GM18861 (cell line): Measurements from ENCODE around the gene RIMBP3C.
"Not testable (repeated sequence)": the region's sequence is repeated elsewhere in the genome, so short reads cannot be mapped to it uniquely, and the experiment has no call there.

Experiments
- ATAC-seq: cut with Tn5 transposase; IDR thresholded peaks from one replicate; pipeline ENCODE4 v1.9.1; 2021; ENCODE audit not compliant: unreplicated experiment

Gene RIMBP3C

GRCh38 chr22:21532863-21533648, 18.2 kb downstream of the RIMBP3C start:
- not testable (repeated sequence) for ATAC-seq

- ATAC-seq: not testable (repeated sequence)
Measured at GRCh38 chr22:21531525-21531924, 19.7 kb downstream of the RIMBP3C start.

GRCh38 chr22:21526705-21527500, 24.4 kb downstream of the RIMBP3C start:
- not testable (repeated sequence) for ATAC-seq

GRCh38 chr22:21516970-21517764, 34.1 kb downstream of the RIMBP3C start:
- ATAC-seq: not testable (repeated sequence)

DNA sequence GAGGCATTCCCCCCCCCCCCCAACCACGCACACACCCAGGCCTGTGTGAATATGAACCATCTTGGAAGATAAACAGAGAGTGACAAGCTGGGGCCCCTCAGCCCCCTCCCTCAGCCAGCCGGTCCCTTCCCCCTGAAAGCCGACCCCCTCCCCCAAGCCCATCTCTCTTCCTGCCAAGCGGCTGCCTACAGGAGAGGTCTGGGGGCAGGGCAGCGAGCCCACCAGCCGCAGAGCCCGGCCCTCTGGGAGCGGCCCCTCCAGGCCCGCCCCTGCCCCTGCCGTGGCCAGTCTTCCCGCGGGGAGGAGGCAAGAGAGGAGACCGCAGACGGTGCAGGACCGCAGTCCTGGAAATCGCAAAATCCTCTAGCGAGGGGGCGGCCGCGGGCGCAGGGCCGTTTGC, 34.7 kb downstream of the RIMBP3C start:
- not testable (repeated sequence) for ATAC-seq

GRCh38 chr22:21515234-21515633, 36.0 kb downstream of the RIMBP3C start:
- ATAC-seq: not testable (repeated sequence)

DNA sequence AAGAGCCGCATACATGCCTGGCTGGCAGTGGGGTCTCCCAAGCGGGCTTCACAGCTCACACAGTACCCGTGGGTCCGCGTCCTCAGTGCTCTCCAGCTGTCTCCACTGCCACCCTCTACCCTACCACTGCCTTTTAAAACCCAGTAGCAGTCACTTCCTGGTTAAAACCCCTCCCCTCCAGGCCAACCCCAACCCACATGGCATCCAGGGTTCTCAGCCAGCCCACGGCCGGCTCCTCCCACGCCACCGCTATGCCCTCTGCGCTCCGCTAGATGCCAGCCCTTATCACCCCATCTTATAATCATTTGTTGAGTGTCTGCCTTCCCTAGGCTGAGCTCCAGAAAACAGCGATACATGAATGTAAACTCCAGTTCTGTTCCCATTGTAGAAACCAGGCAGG, 37.1 kb downstream of the RIMBP3C start:
- ATAC-seq: not testable (repeated sequence)

DNA sequence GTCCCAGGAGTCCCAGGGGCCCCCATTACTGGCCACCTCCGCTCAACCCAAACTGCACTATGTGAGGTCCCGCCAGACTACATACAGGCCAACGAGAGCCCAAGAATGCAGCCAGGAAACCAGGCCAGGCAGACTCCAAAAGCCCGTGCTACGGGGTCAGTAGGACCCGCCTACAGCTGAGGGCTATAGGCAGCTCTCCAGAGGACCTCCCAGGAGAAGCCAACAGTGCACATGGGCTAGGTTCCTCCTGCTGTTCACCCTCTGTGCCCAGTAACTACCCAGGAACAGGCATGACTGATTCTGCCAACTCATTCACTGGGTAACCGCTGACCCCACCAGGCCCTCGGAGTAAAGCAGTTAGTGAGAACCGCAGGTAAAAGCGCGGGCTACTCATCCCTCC, 39.2 kb downstream of the RIMBP3C start:
- ATAC-seq: not testable (repeated sequence)

- ATAC-seq: not testable (repeated sequence)
Measured at GRCh38 chr22:21510397-21510796, 40.9 kb downstream of the RIMBP3C start.

- not testable (repeated sequence) for ATAC-seq
Measured at GRCh38 chr22:21499623-21500506, 51.4 kb downstream of the RIMBP3C start.

DNA sequence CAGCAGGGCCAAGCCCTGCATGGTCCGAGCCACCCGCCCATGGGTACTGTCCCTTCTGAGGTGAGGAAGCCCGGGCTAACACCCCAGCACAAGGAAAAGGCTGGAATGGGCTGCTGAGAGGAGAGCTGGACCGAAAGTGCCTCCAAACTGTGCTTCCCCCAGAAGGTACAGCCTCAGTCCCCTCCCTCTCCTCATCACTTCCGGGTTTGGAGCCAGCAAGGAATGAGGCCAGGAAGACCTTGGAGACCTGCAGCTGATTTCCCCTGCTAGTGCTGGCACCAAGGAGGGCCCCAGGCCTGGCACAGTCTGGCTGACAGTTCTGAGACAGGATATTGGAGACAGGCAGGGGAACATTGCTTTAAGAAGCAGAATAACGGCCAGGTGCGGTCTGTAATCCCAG, 52.8 kb downstream of the RIMBP3C start:
- ATAC-seq: not testable (repeated sequence)

DNA sequence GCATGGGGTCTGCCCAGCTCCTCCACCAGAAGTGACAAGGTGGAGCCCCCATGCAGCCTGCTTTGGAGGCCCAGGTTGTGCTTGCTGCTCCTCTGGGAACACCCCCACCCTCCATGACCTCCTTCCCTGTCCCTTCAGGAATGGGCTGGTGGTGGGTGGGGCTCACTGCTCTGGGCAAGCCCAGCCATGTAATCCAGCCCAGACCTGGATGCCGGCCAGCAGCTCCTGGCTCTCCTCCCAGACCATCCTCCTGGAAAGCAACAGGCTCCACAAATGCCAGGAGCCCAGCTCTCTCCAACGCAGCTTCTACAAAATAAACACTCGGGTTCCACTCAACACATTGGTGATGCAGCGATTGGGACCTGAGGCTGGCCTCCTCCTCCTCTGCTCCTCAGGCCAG, 53.3 kb downstream of the RIMBP3C start:
- not testable (repeated sequence) for ATAC-seq
